ENCODE results near the gene NSMCE1.
A peak's percentile ranks its signal among the peaks of the same experiment; 100 is the strongest.
"Not testable (repeated sequence)": the region's sequence is repeated elsewhere in the genome, so short reads cannot be mapped to it uniquely, and the experiment has no call there.

Gene NSMCE1

GRCh38 chr16:27303256-27304100, 34.9 kb upstream of the NSMCE1 start:
- DNase-seq = no peak

DNA sequence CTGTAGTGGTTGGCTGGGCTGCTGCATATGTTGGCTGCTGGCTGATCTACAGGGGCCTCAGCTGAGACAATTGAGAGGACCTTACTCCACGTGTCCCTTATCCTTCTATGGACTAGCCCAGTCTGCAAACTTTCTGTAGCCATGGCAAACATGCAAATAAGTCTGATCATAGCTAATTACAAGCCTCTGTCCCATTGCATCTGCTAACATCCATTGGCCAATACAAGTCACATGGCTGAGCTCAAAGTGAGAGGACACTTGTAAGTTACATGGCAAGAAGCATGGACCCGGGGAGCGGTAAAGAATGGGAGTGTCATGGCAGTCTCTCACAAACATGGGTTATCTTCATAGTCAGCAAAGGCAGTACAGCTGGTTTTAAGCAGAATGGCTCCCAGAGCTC, 33.6 kb upstream of the NSMCE1 start:
- no peak for DNase-seq

- DNase-seq = no peak
Observed at GRCh38 chr16:27301236-27301861, 32.8 kb upstream of the NSMCE1 start.

DNA sequence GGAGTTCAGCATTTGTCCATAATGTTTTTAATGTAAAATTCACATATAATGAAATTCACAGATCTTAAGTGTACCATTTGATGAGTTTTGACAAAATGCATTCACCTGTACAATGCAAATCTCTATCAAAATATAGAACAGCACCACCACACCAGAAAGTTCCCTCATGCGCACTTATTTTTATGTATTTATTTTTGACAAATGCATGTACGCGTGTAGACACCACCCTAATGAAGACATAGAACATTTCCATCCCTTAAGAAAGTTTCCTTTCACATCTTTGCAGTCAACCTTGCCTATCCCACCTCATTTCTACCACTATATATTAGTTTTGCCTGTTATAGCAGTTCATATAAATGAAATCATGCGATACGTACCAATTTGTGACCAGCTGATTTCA, 29.6 kb upstream of the NSMCE1 start:
- no peak for DNase-seq

GRCh38 chr16:27293343-27293742, 24.8 kb upstream of the NSMCE1 start:
- no peak for DNase-seq

DNA sequence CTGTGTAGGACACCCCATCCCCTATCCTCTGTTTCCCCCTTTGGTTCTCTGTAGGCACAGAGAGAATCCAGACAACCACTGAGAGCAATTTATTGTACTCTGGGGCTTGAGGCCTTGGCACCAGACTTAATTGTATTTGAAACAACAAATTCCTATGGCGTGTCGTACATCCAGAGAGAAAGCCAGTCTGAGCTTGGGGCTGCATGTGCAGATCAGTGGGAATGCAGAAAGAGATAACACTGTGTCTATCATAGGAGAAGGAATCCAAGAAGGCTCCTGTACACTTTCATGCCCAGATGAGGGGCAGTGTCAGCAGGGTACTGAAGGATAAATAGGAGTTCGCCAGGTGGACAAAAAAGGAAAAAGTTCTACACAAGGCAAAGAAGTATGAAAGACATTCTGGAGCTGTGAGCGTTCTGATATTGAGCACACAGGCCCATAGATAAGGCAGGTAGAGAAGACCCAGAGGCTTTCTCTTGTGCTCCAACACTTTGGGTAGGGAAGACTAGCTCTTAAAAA, 23.2 kb upstream of the NSMCE1 start:
- DNase-seq = no peak

- DNase-seq = no peak
Observed at GRCh38 chr16:27291106-27291505, 22.5 kb upstream of the NSMCE1 start.

GRCh38 chr16:27290562-27290961, 22.0 kb upstream of the NSMCE1 start:
- DNase-seq = no peak

GRCh38 chr16:27289669-27290068, 21.1 kb upstream of the NSMCE1 start:
- no peak for DNase-seq

- DNase-seq = not testable (repeated sequence)
Observed at GRCh38 chr16:27288313-27288712, 19.7 kb upstream of the NSMCE1 start.

DNA sequence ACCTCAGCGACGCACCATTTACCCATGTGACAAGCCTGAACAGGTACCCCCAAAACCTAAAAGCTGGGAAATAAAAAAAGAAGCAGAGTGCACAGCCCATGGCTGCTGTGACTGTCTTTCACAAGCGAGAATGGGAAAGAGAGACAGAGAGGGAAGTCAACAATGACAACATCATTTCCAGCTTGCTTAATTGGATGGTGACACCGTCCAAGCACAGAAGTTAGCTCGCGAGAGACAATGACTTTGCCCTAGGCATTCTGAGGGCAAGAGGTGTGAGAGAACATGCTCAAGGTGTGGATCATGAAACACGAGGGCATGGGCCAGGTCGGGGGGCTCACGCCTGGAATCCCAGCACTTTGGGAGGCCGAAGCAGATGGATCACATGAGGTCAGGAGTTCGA, 19.3 kb upstream of the NSMCE1 start:
- no peak for DNase-seq

DNA sequence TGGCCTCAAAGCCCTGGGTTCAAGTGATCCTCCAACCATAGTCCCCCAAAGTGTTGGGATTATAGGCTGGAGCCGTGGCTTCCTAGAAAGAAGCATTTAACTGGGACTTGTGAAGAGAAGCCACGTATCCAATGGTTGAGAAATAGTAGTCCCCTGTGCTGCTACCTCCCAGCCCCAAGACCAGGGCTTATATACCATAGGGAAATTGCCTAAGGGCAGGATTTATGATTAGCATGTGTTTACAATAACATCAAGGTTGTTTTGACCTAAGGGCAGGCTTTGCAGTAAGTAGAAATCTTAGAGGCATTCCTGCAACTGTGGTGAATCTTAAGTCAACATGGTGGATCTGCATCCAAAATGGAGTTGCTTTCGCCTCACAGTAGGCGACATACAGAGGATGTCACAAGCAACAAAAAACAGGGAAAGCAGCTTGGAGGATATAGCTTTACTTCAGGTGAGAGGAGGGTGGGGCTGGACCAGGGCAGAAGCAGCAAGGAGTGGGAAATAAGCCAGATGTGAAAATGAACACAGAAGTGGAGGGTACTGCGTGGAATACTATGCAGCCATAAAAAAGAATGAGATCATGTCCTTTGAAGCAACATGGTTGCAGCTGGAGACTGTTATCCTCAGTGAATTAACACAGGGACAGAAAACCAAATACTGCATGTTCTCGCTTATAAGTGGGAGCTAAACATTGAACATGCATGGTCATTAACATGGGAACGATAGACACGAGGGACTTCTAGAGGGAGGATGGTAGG, 18.7 kb upstream of the NSMCE1 start:
- no peak for DNase-seq

- DNase-seq = peak in 7 of 51 donors; percentile 1 to 10 (median 7)
Observed at GRCh38 chr16:27286451-27286850, 17.9 kb upstream of the NSMCE1 start.

DNA sequence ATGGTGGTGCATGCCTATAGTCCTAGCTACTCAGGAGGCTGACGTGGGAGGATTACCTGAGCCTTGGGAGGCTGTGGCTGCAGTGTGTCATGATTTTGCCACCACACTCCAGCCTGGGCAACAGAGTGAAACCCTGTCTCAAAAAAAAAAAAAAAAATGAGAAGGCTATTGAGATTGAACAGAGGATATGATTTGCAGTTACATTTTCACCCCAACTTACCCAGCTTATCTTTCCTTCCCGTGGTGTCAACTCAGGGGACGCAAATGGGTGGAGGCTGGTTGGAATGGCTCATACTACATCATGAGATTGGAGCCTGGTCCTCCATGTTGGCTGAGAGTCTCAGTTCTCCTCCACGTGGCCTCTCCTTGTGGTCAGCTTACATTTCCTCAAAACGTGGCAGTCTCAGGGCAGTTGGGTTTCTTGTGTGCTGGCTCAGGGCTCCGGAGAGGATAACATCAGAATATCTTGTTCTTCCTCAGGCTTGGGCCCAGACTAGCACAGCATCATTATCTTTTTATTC, 17.2 kb upstream of the NSMCE1 start:
- DNase-seq = peak in 17 of 51 donors; percentile 2 to 42 (median 15)

DNA sequence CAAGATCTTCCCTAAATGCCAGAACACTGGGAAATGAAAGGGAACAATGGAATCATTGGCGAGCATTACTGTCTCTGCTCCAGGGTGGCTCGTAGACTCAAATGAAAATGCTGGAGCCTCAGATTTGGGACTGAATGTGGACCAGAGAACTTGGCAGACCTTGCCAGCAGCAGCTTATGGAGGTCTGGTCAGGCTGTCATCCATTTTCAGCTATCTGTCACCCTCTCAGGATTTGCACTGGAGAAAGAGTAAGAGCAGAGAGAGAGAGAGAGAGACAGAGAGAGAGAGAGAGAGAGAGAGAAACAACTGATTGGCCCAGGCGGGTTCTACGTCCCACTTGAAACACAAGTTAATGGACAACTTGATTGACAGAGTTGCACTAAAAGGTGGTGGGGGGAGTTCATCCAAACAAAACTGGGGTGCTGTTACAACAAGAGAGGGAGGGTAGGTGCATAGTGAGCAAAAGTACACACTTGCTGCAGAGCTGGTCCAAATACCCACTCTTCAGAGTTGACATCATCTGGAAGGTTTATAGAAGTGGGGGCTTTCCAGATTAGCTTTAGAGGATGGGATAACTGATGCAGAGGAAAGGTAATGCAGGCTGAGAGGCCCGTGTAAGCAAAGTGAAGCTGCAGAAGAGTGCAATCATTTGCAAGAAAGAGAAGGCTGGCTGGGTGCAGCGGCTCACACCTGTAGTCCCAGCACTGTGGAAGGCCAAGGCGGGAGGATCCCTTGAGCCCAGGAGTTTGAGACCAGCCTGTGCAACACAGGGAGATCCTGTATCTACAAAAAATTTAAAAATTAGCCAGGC, 16.5 kb upstream of the NSMCE1 start:
- DNase-seq = peak in 2 of 51 donors; percentile 13 to 16

DNA sequence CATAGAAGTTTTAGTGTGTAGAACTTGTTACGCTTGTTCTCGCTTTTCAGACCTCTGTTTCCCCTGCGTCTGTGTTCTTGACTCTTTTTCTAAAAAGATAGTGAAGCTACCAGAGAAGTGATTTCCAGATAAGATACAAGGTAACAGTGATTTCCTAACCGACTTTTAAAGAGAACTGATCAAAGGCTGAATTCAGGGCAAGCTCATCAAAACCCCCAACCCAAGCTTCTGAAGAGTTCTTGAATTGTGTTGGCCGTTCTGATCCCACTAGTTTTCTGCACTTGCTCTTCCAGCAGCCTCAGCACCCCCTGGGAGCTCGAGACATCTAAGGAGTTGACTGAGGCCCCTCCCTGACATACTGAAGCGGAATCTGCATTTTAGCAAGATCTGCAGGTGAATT, 12.7 kb upstream of the NSMCE1 start:
- no peak for DNase-seq

GRCh38 chr16:27275394-27275793, 6.8 kb upstream of the NSMCE1 start:
- no peak for DNase-seq

DNA sequence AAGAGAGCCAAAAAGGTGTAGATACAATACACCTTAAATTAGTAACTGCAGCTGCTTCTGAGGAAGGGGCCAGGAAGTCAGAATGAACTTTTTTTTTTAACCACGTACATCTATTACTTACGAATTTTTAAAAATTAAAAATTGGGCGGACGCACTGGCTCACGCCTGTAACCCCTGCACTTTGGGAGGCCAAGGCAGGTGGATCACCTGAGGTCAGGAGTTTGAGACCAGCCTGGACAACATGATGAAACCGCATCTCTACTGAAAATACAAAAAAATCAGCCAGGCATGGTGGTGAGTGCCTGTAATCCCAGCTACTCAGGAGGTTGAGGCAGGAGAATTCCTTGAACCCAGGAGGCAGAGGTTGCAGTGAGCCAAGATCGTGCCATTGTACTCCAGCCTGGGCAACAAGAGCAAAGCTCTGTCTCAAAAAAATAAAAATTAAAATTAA, 5.9 kb upstream of the NSMCE1 start:
- DNase-seq = not testable (repeated sequence)

GRCh38 chr16:27273670-27274423, 5.3 kb upstream of the NSMCE1 start:
- no peak for DNase-seq

GRCh38 chr16:27273330-27273669, 4.7 kb upstream of the NSMCE1 start:
- DNase-seq = no peak
